Kidney epithelial cell (primary cell): Measurements from ENCODE around the gene ALS2CL. TPM values are rescaled to one million over a fixed set of nuclear protein-coding genes. Genes with fewer than 3 reads are reported as not detected.

Source experiments
- DNase-seq: peaks from one replicate; pipeline ENCODE4 v3.0.0-alpha.2; 2010; ENCODE audit warnings: low read depth
- H3K27me3 ChIP-seq: 2 replicates; pipeline ENCODE4 v1.6.0; 2011; ENCODE audit warnings: low read length; ENCODE audit not compliant: control insufficient read depth, insufficient read depth
- H3K36me3 ChIP-seq: 2 replicates; pipeline ENCODE4 v1.5.1; 2011; ENCODE audit warnings: low read length; ENCODE audit not compliant: control insufficient read depth, insufficient read depth
- H3K4me3 ChIP-seq: 2 replicates; pipeline ENCODE4 v1.5.1; 2011; ENCODE audit warnings: low read depth, mild to moderate bottlenecking, control low read depth, low read length
- total RNA-seq: library from RNA; depleted of rRNA; stranded (reverse); fragments of >200 nt; gene quantifications from 2 replicates; pipeline ENCODE4 v1.2.3, GENCODE V29; 2015
- TF ChIP-seq, protein P1 (sequence below): IDR thresholded peaks from 2 replicates; pipeline ENCODE4 v1.5.1; 2011; ENCODE audit warnings: mild to moderate bottlenecking, moderate library complexity, low read length, control low read depth, inconsistent platforms; ENCODE audit not compliant: insufficient read depth, poor library complexity, severe bottlenecking

Gene ALS2CL
- total RNA-seq, 1 donor from 2014 or later, result 23.7 TPM

DNA sequence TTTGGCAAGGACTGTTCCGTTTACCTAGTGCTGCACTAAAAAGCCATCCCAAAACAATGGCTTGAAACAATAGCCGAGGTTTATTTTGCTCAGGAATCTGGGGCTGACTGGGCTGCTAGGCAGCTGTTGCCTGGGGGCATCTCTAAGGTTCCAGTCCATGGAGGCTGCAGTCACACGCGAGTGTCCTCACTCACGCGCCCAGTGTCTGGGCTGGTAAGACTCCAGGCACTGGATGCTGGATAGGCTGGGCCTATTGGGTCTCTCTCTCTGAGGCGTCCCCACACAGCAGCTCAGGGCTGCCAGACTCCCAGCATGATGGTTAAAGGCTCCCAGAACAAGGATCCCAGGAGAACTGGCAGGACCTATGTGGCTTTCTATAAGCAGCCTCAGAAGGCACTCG, 34.2 kb downstream of the ALS2CL start:
- H3K4me3 ChIP-seq, result no peak overlapping the region
- peaks cover 9% of the 10 kb centered on the region for H3K27me3 ChIP-seq
- TF ChIP-seq, protein P1, sequence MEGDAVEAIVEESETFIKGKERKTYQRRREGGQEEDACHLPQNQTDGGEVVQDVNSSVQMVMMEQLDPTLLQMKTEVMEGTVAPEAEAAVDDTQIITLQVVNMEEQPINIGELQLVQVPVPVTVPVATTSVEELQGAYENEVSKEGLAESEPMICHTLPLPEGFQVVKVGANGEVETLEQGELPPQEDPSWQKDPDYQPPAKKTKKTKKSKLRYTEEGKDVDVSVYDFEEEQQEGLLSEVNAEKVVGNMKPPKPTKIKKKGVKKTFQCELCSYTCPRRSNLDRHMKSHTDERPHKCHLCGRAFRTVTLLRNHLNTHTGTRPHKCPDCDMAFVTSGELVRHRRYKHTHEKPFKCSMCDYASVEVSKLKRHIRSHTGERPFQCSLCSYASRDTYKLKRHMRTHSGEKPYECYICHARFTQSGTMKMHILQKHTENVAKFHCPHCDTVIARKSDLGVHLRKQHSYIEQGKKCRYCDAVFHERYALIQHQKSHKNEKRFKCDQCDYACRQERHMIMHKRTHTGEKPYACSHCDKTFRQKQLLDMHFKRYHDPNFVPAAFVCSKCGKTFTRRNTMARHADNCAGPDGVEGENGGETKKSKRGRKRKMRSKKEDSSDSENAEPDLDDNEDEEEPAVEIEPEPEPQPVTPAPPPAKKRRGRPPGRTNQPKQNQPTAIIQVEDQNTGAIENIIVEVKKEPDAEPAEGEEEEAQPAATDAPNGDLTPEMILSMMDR, result no peak
- H3K36me3 ChIP-seq, result no peaks in the 10 kb centered on the region
- no peak for DNase-seq

DNA sequence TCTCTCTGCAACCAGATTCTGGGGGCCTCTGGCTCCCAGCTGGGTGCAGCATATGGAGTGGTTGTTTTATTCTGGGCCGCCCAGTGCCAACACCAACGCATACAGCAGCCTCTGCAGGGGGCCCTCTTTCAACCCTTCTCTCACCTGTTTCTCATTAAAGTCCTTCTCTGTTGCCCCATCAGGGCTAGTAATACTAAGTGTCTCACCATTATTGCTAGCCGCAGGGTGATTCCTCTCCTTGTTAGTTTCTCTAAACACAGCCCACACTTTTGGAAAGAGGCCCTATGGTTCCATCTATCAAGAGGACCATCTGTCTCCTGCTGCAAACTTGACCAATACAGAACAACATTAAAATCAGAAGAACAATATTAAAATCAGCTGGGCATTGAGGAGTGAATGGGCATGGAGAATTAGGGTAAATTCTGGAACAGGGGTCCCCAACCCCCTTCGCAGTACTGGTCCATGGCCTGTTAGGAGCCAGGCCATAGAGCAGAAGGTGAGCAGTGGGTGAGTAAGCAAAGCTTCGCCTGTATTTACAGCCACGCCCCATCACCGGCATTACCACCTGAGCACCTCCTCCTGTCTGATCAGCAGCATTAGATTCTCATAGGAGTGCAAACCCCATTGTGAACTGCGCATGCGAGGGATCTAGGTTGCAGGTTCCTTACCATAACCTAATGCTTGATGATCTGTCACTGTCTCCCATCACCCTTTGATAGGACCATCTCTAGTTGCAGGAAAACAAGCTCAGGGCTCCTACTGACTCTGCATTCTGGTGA, 36.5 kb downstream of the ALS2CL start:
- Histone ChIP-seq H3K4me3 (no peak overlapping the region), H3K36me3 (no peaks in the 10 kb centered on the region), H3K27me3 (no peaks in the 10 kb centered on the region)
- DNase-seq, result no peak
- TF ChIP-seq, protein P1, result no peak

DNA sequence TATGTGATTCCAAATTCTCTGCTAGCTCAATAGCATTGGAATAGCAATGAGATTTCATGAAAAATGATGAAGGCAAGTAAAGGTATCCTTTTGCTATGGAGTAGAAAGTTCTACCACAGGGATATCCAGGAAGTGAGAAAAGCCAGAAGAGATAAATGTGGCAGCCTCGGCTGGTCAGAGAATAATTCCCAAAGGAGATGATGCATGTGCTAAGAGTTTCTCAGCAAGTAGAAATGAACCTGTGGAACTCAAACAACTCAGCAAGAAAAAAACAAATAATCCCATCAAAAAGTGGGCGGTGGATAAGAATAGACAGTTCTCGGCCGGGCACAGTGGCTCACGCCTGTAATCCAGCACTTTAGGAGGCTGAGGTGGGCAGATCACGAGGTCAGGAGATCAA, 38.2 kb downstream of the ALS2CL start:
- Histone ChIP-seq H3K36me3 (no peaks in the 10 kb centered on the region), H3K27me3 (no peaks in the 10 kb centered on the region)
- DNase-seq, result no peak

DNA sequence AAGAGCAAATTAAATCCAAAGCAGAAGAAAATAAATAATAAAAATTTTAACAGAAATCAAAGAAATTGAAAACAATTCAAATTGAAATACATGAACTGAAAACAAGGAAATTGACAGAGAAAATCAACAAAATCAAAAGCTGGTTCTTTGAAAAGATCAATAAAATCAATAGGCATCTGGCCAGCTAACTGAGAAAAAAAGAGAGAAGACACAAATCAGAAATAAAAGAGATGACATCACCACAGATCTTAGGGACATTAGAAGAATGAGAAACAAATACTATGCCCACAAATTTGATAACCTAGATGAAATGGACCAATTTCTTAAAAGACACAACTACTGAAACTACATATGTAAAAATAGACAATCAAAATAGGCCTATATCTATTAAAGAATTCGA, 42.4 kb downstream of the ALS2CL start:
- H3K36me3 ChIP-seq, result no peaks in the 10 kb centered on the region
- H3K27me3 ChIP-seq, result no peaks in the 10 kb centered on the region
- DNase-seq, result no peak
- TF ChIP-seq, protein P1, result no peak
- no peak overlapping the region for H3K4me3 ChIP-seq

More for the DNA sequence above, 38.2 kb downstream of the ALS2CL start:
- TF ChIP-seq, protein P1, result no peak
- no peak overlapping the region for H3K4me3 ChIP-seq

DNA sequence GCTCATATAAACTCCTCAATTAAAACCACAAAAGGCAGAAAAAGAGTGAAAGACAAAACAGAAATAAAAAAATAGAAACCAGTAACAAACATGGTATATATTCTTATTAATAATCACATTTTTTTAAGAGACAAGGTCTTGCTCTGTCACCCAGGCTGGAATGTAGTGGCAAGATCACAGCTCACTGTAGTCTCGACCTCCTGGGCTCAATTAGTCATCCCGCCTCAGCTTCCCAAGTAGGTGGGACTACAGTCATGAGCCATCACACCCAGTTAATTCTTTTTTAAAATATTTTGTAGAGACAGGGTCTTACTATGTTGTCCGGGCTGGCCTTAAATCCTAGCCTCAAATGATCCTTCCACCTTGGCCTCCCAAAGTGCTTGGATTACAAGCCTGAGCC, 44.0 kb downstream of the ALS2CL start:
- no peaks in the 10 kb centered on the region for H3K36me3 ChIP-seq
- DNase-seq, result no peak
- H3K4me3 ChIP-seq, result no peak overlapping the region
- no peaks in the 10 kb centered on the region for H3K27me3 ChIP-seq
- TF ChIP-seq, protein P1, result no peak

DNA sequence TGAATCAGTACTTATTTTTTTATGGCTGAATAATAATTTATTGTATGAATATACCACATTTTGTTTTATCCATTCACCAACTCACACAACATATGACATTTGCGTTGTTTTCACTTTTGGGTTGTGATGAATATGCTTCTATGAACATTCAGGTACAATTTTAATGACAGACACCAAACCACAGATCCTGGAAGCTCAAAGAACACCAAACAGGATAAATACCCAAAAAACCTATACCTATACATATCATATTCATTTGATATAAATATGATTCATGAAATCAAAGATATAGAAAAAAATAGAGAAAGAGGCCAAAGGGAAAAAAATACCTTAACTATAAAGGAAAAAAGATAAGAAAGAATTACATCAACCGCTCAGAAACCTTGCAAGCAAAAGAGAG, 45.4 kb downstream of the ALS2CL start:
- H3K36me3 ChIP-seq, result no peaks in the 10 kb centered on the region
- H3K4me3 ChIP-seq, result no peak overlapping the region
- TF ChIP-seq, protein P1, result no peak
- DNase-seq, result no peak
- H3K27me3 ChIP-seq, result no peaks in the 10 kb centered on the region
